ENCODE results near the gene IQCM.
"Not testable (repeated sequence)": the region's sequence is repeated elsewhere in the genome, so short reads cannot be mapped to it uniquely, and the experiment has no call there.

IQCM gene

GRCh38 chr4:149507309-149507708, 308.3 kb downstream of the IQCM start:
- not testable (repeated sequence) for H3K9me3 ChIP-seq (ENCODE audit: control insufficient read depth, insufficient read depth, low read length)

GRCh38 chr4:149500806-149501205, 314.8 kb downstream of the IQCM start:
- Histone ChIP-seq H3K9ac (ENCODE audit: low read depth, low read length) (no peak overlapping the region), H3K9me3 (ENCODE audit: control insufficient read depth, insufficient read depth, low read length) (no peaks in the 10 kb centered on the region), H3K27me3 (ENCODE audit: control insufficient read depth, insufficient read depth, low read length) (no peaks in the 10 kb centered on the region), H3K36me3 (ENCODE audit: control insufficient read depth, insufficient read depth, low read length) (no peaks in the 10 kb centered on the region), H3K4me3 (ENCODE audit: low read depth, low read length) (no peak overlapping the region), H3K4me1 (ENCODE audit: control insufficient read depth, insufficient read depth, low read length) (no peaks in the 10 kb centered on the region)

More at GRCh38 chr4:149507309-149507708, 308.3 kb downstream of the IQCM start:
- H3K4me1 ChIP-seq (ENCODE audit: control insufficient read depth, insufficient read depth, low read length); H3K36me3 ChIP-seq (ENCODE audit: control insufficient read depth, insufficient read depth, low read length); H3K9ac ChIP-seq (ENCODE audit: low read depth, low read length); H3K4me3 ChIP-seq (ENCODE audit: low read depth, low read length); H3K27me3 ChIP-seq (ENCODE audit: control insufficient read depth, insufficient read depth, low read length): not testable (repeated sequence)

GRCh38 chr4:149499726-149500125, 315.9 kb downstream of the IQCM start:
- H3K9me3 ChIP-seq (ENCODE audit: control insufficient read depth, insufficient read depth, low read length): no peaks in the 10 kb centered on the region
- H3K27me3 ChIP-seq (ENCODE audit: control insufficient read depth, insufficient read depth, low read length): no peaks in the 10 kb centered on the region
- no peaks in the 10 kb centered on the region for H3K4me1 ChIP-seq (ENCODE audit: control insufficient read depth, insufficient read depth, low read length)
- H3K36me3 ChIP-seq (ENCODE audit: control insufficient read depth, insufficient read depth, low read length): no peaks in the 10 kb centered on the region
- H3K9ac ChIP-seq (ENCODE audit: low read depth, low read length): no peak overlapping the region
- no peak overlapping the region for H3K4me3 ChIP-seq (ENCODE audit: low read depth, low read length)

- Histone ChIP-seq H3K9me3 (ENCODE audit: control insufficient read depth, insufficient read depth, low read length) (no peaks in the 10 kb centered on the region), H3K4me1 (ENCODE audit: control insufficient read depth, insufficient read depth, low read length) (no peaks in the 10 kb centered on the region)
Observed at GRCh38 chr4:149498246-149498645, 317.4 kb downstream of the IQCM start.

GRCh38 chr4:149493492-149493891, 322.2 kb downstream of the IQCM start:
- Histone ChIP-seq H3K36me3 (ENCODE audit: control insufficient read depth, insufficient read depth, low read length) (no peaks in the 10 kb centered on the region), H3K4me3 (ENCODE audit: low read depth, low read length) (no peak overlapping the region), H3K27me3 (ENCODE audit: control insufficient read depth, insufficient read depth, low read length) (no peaks in the 10 kb centered on the region), H3K4me1 (ENCODE audit: control insufficient read depth, insufficient read depth, low read length) (no peaks in the 10 kb centered on the region), H3K9me3 (ENCODE audit: control insufficient read depth, insufficient read depth, low read length) (no peaks in the 10 kb centered on the region), H3K9ac (ENCODE audit: low read depth, low read length) (no peak overlapping the region)

More at GRCh38 chr4:149498246-149498645, 317.4 kb downstream of the IQCM start:
- Histone ChIP-seq H3K9ac (ENCODE audit: low read depth, low read length) (no peak overlapping the region), H3K27me3 (ENCODE audit: control insufficient read depth, insufficient read depth, low read length) (no peaks in the 10 kb centered on the region), H3K36me3 (ENCODE audit: control insufficient read depth, insufficient read depth, low read length) (no peaks in the 10 kb centered on the region), H3K4me3 (ENCODE audit: low read depth, low read length) (no peak overlapping the region)

- Histone ChIP-seq H3K4me3 (ENCODE audit: low read depth, low read length) (no peak overlapping the region), H3K36me3 (ENCODE audit: control insufficient read depth, insufficient read depth, low read length) (no peaks in the 10 kb centered on the region), H3K4me1 (ENCODE audit: control insufficient read depth, insufficient read depth, low read length) (no peaks in the 10 kb centered on the region), H3K27me3 (ENCODE audit: control insufficient read depth, insufficient read depth, low read length) (no peaks in the 10 kb centered on the region), H3K9me3 (ENCODE audit: control insufficient read depth, insufficient read depth, low read length) (no peaks in the 10 kb centered on the region), H3K9ac (ENCODE audit: low read depth, low read length) (no peak overlapping the region)
Observed at GRCh38 chr4:149489321-149489720, 326.3 kb downstream of the IQCM start.

- Histone ChIP-seq H3K4me1 (ENCODE audit: control insufficient read depth, insufficient read depth, low read length) (no peaks in the 10 kb centered on the region), H3K9me3 (ENCODE audit: control insufficient read depth, insufficient read depth, low read length) (no peaks in the 10 kb centered on the region), H3K9ac (ENCODE audit: low read depth, low read length) (no peak overlapping the region), H3K36me3 (ENCODE audit: control insufficient read depth, insufficient read depth, low read length) (no peaks in the 10 kb centered on the region), H3K27me3 (ENCODE audit: control insufficient read depth, insufficient read depth, low read length) (no peaks in the 10 kb centered on the region), H3K4me3 (ENCODE audit: low read depth, low read length) (no peak overlapping the region)
Observed at GRCh38 chr4:149486861-149487260, 328.8 kb downstream of the IQCM start.

GRCh38 chr4:149468669-149469068, 347.0 kb downstream of the IQCM start:
- not testable (repeated sequence) for H3K9me3 ChIP-seq (ENCODE audit: control insufficient read depth, insufficient read depth, low read length); H3K4me1 ChIP-seq (ENCODE audit: control insufficient read depth, insufficient read depth, low read length); H3K9ac ChIP-seq (ENCODE audit: low read depth, low read length); H3K36me3 ChIP-seq (ENCODE audit: control insufficient read depth, insufficient read depth, low read length); H3K4me3 ChIP-seq (ENCODE audit: low read depth, low read length); H3K27me3 ChIP-seq (ENCODE audit: control insufficient read depth, insufficient read depth, low read length)

GRCh38 chr4:149466446-149466845, 349.2 kb downstream of the IQCM start:
- no peaks in the 10 kb centered on the region for H3K27me3 ChIP-seq (ENCODE audit: control insufficient read depth, insufficient read depth, low read length)
- H3K9ac ChIP-seq (ENCODE audit: low read depth, low read length): no peak overlapping the region
- peaks cover 7% of the 10 kb centered on the region for H3K9me3 ChIP-seq (ENCODE audit: control insufficient read depth, insufficient read depth, low read length)
- H3K4me3 ChIP-seq (ENCODE audit: low read depth, low read length): no peak overlapping the region
- no peaks in the 10 kb centered on the region for H3K36me3 ChIP-seq (ENCODE audit: control insufficient read depth, insufficient read depth, low read length)
- H3K4me1 ChIP-seq (ENCODE audit: control insufficient read depth, insufficient read depth, low read length): no peaks in the 10 kb centered on the region

GRCh38 chr4:149465955-149466354, 349.7 kb downstream of the IQCM start:
- H3K9ac ChIP-seq (ENCODE audit: low read depth, low read length): no peak overlapping the region
- no peaks in the 10 kb centered on the region for H3K27me3 ChIP-seq (ENCODE audit: control insufficient read depth, insufficient read depth, low read length)
- H3K4me3 ChIP-seq (ENCODE audit: low read depth, low read length): no peak overlapping the region
- no peaks in the 10 kb centered on the region for H3K36me3 ChIP-seq (ENCODE audit: control insufficient read depth, insufficient read depth, low read length)
- no peaks in the 10 kb centered on the region for H3K4me1 ChIP-seq (ENCODE audit: control insufficient read depth, insufficient read depth, low read length)
- peaks cover 7% of the 10 kb centered on the region for H3K9me3 ChIP-seq (ENCODE audit: control insufficient read depth, insufficient read depth, low read length)

- no peaks in the 10 kb centered on the region for H3K36me3 ChIP-seq (ENCODE audit: control insufficient read depth, insufficient read depth, low read length)
- no peak overlapping the region for H3K4me3 ChIP-seq (ENCODE audit: low read depth, low read length)
- no peaks in the 10 kb centered on the region for H3K9me3 ChIP-seq (ENCODE audit: control insufficient read depth, insufficient read depth, low read length)
- H3K4me1 ChIP-seq (ENCODE audit: control insufficient read depth, insufficient read depth, low read length): no peaks in the 10 kb centered on the region
- H3K27me3 ChIP-seq (ENCODE audit: control insufficient read depth, insufficient read depth, low read length): no peaks in the 10 kb centered on the region
- no peak overlapping the region for H3K9ac ChIP-seq (ENCODE audit: low read depth, low read length)
Observed at GRCh38 chr4:149443537-149443936, 372.1 kb downstream of the IQCM start.

GRCh38 chr4:149441338-149441737, 374.3 kb downstream of the IQCM start:
- no peaks in the 10 kb centered on the region for H3K36me3 ChIP-seq (ENCODE audit: control insufficient read depth, insufficient read depth, low read length)
- no peak overlapping the region for H3K4me3 ChIP-seq (ENCODE audit: low read depth, low read length)
- no peak overlapping the region for H3K9ac ChIP-seq (ENCODE audit: low read depth, low read length)
- H3K4me1 ChIP-seq (ENCODE audit: control insufficient read depth, insufficient read depth, low read length): no peaks in the 10 kb centered on the region
- no peaks in the 10 kb centered on the region for H3K27me3 ChIP-seq (ENCODE audit: control insufficient read depth, insufficient read depth, low read length)
- H3K9me3 ChIP-seq (ENCODE audit: control insufficient read depth, insufficient read depth, low read length): no peaks in the 10 kb centered on the region

- Histone ChIP-seq H3K4me1 (ENCODE audit: control insufficient read depth, insufficient read depth, low read length) (no peaks in the 10 kb centered on the region), H3K9ac (ENCODE audit: low read depth, low read length) (no peak overlapping the region), H3K9me3 (ENCODE audit: control insufficient read depth, insufficient read depth, low read length) (no peaks in the 10 kb centered on the region), H3K27me3 (ENCODE audit: control insufficient read depth, insufficient read depth, low read length) (no peaks in the 10 kb centered on the region), H3K4me3 (ENCODE audit: low read depth, low read length) (no peak overlapping the region), H3K36me3 (ENCODE audit: control insufficient read depth, insufficient read depth, low read length) (no peaks in the 10 kb centered on the region)
Observed at GRCh38 chr4:149426461-149426860, 389.2 kb downstream of the IQCM start.
